Activated B cell treated with CpG ODN at 0.5 μM for 24 hours (primary cell): ENCODE measurements around the gene HEMK1. TPM values are rescaled to one million over a fixed set of nuclear protein-coding genes. Genes with fewer than 3 reads are reported as not detected.

Experiments
- ATAC-seq: fragments of 200-7000 bp; cut with Tn5 transposase; one replicate; pipeline ENCODE4 v1.10.0; 2021; ENCODE audit warnings: low read depth, mild to moderate bottlenecking, moderate library complexity
- CTCF ChIA-PET: fragments of 350-600 bp; sonication (Branson Sonifier 250); formaldehyde crosslinking; loops from one replicate; lab custom pipeline; 2021; ENCODE audit warnings: antibody characterized with exemption; lab: Charles Lee
- POLR2A ChIA-PET: fragments of 350-600 bp; sonication (Branson Sonifier 250); formaldehyde crosslinking; loops from one replicate; lab custom pipeline; 2021; ENCODE audit warnings: antibody characterized with exemption; lab: Charles Lee
- DNase-seq: peaks from one replicate; pipeline ENCODE4 v3.0.0; 2022
- H3K27ac Mint-ChIP-seq: one replicate; pipeline ENCODE4 v1.8.0; 2020; ENCODE audit warnings: mixed read lengths
- H3K27me3 Mint-ChIP-seq: one replicate; pipeline ENCODE4 v1.8.0; 2021; ENCODE audit warnings: mixed read lengths
- H3K36me3 Mint-ChIP-seq: one replicate; pipeline ENCODE4 v1.8.0; 2021; ENCODE audit warnings: low read depth, mixed read lengths
- H3K4me1 Mint-ChIP-seq: one replicate; pipeline ENCODE4 v1.8.0; 2021; ENCODE audit warnings: mixed read lengths
- H3K4me3 Mint-ChIP-seq: one replicate; pipeline ENCODE4 v1.8.0; 2020; ENCODE audit warnings: mild to moderate bottlenecking, mixed read lengths
- H3K9me3 Mint-ChIP-seq: one replicate; pipeline ENCODE4 v1.8.0; 2020; ENCODE audit warnings: mixed read lengths
- intact Hi-C: fragments of 100-400 bp; cut with micrococcal nuclease; formaldehyde crosslinking; loops from one replicate; pipeline ENCODE4 v1.15.1; 2024
- total RNA-seq: library from RNA; stranded (reverse); gene quantifications from 2 replicates; pipeline ENCODE4 v1.2.3, GENCODE V29; 2022
- TF ChIP-seq, protein P1 (sequence below): fragments of 200-600 bp; IDR thresholded peaks from one replicate; pipeline ENCODE4 v1.8.0; 2022; ENCODE audit warnings: antibody characterized with exemption, mild to moderate bottlenecking

The HEMK1 gene
- total RNA-seq, 1 donor from 2014 or later, result 26.9 TPM

DNA sequence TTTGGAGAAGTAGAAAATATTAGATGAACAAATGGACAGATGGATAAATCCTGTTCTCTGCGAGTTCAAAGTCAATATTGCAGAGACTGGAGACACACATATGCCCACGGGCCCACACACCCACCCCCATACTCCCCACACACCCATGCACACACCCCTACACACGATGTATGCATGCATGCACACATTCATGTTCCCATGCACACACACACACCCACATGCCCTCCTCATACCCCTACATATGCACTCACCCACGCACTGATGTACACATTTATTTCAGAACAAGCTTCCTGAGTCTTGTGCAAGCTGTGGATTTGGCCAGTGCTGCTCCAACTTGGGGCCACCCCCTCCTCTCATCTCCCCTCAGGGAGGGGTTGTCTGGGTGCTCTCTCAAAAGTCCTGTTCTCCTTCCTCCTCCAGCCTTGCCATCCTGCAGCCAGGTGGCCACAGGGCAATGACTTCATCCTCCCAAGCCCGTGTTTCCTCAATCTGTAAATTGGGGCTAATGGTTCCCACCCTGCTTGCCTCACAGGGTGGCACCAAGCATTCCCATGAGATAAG lies 64.0 kb downstream of the HEMK1 start:
- Mint-ChIP-seq H3K27me3 (no peaks in the 10 kb centered on the region), H3K4me1 (peaks cover 31% of the 10 kb centered on the region), H3K27ac (no peak overlapping the region), H3K36me3 (no peaks in the 10 kb centered on the region), H3K4me3 (no peak overlapping the region), H3K9me3 (no peaks in the 10 kb centered on the region)
- no peak for DNase-seq
- ChIA-PET POLR2A (no interaction called here), CTCF (no interaction called here)
- no peak for ATAC-seq
- intact Hi-C loops, result no loop called here
- TF ChIP-seq, protein P1, sequence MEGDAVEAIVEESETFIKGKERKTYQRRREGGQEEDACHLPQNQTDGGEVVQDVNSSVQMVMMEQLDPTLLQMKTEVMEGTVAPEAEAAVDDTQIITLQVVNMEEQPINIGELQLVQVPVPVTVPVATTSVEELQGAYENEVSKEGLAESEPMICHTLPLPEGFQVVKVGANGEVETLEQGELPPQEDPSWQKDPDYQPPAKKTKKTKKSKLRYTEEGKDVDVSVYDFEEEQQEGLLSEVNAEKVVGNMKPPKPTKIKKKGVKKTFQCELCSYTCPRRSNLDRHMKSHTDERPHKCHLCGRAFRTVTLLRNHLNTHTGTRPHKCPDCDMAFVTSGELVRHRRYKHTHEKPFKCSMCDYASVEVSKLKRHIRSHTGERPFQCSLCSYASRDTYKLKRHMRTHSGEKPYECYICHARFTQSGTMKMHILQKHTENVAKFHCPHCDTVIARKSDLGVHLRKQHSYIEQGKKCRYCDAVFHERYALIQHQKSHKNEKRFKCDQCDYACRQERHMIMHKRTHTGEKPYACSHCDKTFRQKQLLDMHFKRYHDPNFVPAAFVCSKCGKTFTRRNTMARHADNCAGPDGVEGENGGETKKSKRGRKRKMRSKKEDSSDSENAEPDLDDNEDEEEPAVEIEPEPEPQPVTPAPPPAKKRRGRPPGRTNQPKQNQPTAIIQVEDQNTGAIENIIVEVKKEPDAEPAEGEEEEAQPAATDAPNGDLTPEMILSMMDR, result no peak

DNA sequence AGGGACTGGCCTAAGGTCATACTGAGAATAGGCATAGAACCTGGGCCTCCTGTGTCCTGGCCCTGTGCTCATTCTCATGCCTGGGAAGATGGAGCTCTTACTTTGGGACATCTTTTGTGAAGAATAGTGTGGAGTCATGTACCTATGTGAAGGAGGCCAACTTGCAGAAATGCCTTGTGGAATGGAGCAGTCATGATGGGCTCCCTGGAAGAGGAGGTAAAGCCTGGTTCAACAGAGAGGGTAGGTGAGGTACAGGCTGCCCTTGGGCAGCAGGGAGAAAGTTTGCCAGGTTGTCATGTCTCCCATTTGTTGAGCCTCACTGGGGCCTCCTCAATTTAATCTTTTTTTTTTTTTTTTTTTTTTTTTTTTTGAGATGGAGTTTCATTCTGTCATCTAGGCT lies 65.7 kb downstream of the HEMK1 start:
- POLR2A ChIA-PET, result interaction anchor here (0.6 to 0.7 kb wide), 3 partner anchors 12 to 958 kb away, joined by 3 to 13 read pairs (median 3); no protein-coding TSS in a partner anchor
- H3K27me3 Mint-ChIP-seq, result no peaks in the 10 kb centered on the region
- H3K27ac Mint-ChIP-seq, result no peak overlapping the region
- CTCF ChIA-PET, result no interaction called here
- ATAC-seq (no peak), DNase-seq (no peak)
- TF ChIP-seq, protein P1, result no peak
- no peaks in the 10 kb centered on the region for H3K9me3 Mint-ChIP-seq
- intact Hi-C loops, result no loop called here
- no peak overlapping the region for H3K4me3 Mint-ChIP-seq
- H3K36me3 Mint-ChIP-seq, result peaks cover 3% of the 10 kb centered on the region
- H3K4me1 Mint-ChIP-seq, result peaks cover 29% of the 10 kb centered on the region

GRCh38 chr3:50637011-50637410 lies 67.7 kb downstream of the HEMK1 start:
- CTCF ChIA-PET, result no interaction called here
- Mint-ChIP-seq H3K4me3 (no peak overlapping the region), H3K36me3 (peaks cover 20% of the 10 kb centered on the region), H3K27ac (no peak overlapping the region), H3K9me3 (no peaks in the 10 kb centered on the region), H3K4me1 (peaks cover 17% of the 10 kb centered on the region), H3K27me3 (no peaks in the 10 kb centered on the region)
- intact Hi-C loops, result no loop called here
- DNase-seq (no peak), ATAC-seq (no peak)
- POLR2A ChIA-PET, result no interaction called here
- TF ChIP-seq, protein P1, result no peak

DNA sequence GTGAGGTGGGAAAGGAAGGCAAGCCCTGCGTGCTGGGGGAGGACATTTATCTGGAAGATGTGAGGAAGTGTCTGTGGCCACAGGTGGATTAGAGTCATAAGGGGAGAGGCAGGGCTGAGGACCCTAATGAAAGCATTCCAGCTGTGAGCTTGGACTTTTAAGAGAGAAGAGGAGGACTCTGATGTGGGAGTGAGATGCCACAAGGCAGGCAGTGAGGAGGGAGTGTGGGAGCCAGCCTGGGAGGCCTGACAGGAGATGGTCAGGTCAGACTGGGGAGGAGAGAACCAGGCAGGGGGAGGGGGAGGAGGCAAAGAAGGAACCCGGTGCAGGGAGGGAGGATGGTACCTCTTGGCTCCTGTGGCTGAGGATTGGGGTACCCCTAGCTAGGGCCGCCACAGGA lies 68.6 kb downstream of the HEMK1 start:
- POLR2A ChIA-PET, result no interaction called here
- intact Hi-C loops, result no loop called here

GRCh38 chr3:50639055-50639494 lies 69.8 kb downstream of the HEMK1 start:
- Mint-ChIP-seq H3K27ac (no peak overlapping the region), H3K36me3 (peaks cover 38% of the 10 kb centered on the region), H3K27me3 (no peaks in the 10 kb centered on the region), H3K9me3 (no peaks in the 10 kb centered on the region), H3K4me3 (no peak overlapping the region), H3K4me1 (no peaks in the 10 kb centered on the region)
- TF ChIP-seq, protein P1, result no peak
- intact Hi-C loops, result no loop called here
- ChIA-PET CTCF (no interaction called here), POLR2A (no interaction called here)
- DNase-seq, result no peak
- ATAC-seq, result no peak

More for the DNA sequence above, 68.6 kb downstream of the HEMK1 start:
- H3K27me3 Mint-ChIP-seq, result no peaks in the 10 kb centered on the region
- H3K9me3 Mint-ChIP-seq, result no peaks in the 10 kb centered on the region
- no peak overlapping the region for H3K27ac Mint-ChIP-seq
- ATAC-seq (no peak), DNase-seq (no peak)
- no peak overlapping the region for H3K4me3 Mint-ChIP-seq
- H3K36me3 Mint-ChIP-seq, result peaks cover 26% of the 10 kb centered on the region
- CTCF ChIA-PET, result no interaction called here
- TF ChIP-seq, protein P1, result no peak
- H3K4me1 Mint-ChIP-seq, result peaks cover 8% of the 10 kb centered on the region
